GM20000 (cell line): ENCODE data around the gene GRM7.

ENCODE experiments used
- DNase-seq: peaks from one replicate; pipeline ENCODE4 v3.0.0; 2012; ENCODE audit warnings: low spot score
- TF ChIP-seq, protein P1 (sequence below): IDR thresholded peaks from 2 replicates; pipeline ENCODE4 v1.5.1; 2012; ENCODE audit warnings: mild to moderate bottlenecking, control low read depth; ENCODE audit errors: extremely low read depth, missing control alignments

The GRM7 gene

DNA sequence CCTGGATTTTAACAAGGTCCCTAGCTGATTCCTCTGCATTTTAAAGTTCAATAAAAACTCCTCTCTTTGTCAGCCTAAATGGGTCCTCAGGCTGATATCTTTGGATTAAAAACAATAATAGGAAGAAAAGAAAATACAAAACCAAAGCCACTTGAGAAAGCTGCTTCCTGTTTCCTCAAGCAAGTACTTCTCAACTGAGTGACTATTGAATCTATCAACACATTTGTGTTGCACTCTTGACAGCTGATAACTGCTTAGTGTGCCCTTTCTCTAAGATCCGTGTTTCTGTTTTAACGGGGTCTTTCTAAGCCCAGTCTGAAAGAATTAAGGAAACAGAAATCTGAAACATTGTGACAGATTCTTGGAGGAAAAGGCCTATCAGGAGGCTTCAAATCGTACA, 410.7 kb downstream of the GRM7 start:
- no peak for DNase-seq
- TF ChIP-seq, protein P1, sequence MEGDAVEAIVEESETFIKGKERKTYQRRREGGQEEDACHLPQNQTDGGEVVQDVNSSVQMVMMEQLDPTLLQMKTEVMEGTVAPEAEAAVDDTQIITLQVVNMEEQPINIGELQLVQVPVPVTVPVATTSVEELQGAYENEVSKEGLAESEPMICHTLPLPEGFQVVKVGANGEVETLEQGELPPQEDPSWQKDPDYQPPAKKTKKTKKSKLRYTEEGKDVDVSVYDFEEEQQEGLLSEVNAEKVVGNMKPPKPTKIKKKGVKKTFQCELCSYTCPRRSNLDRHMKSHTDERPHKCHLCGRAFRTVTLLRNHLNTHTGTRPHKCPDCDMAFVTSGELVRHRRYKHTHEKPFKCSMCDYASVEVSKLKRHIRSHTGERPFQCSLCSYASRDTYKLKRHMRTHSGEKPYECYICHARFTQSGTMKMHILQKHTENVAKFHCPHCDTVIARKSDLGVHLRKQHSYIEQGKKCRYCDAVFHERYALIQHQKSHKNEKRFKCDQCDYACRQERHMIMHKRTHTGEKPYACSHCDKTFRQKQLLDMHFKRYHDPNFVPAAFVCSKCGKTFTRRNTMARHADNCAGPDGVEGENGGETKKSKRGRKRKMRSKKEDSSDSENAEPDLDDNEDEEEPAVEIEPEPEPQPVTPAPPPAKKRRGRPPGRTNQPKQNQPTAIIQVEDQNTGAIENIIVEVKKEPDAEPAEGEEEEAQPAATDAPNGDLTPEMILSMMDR = no peak

DNA sequence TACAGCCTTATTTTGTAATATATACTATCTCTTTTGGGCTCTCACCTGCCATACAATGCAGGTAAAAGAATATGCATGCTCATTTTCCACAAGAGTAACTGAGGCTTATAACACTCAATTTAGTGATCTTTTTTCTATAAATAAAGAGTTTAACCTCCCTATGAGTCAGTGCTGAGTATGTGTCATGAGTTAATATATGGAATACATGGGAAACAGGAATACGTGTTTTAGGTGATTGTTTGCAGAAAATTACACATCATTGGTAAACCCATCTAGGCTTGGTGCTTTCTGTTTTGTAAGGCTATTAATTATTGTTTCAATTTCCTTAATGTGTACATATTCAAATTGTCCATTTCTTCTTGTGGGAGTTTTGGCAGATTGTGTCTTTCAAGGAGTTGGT, 411.3 kb downstream of the GRM7 start:
- DNase-seq = no peak
- TF ChIP-seq, protein P1 = no peak

DNA sequence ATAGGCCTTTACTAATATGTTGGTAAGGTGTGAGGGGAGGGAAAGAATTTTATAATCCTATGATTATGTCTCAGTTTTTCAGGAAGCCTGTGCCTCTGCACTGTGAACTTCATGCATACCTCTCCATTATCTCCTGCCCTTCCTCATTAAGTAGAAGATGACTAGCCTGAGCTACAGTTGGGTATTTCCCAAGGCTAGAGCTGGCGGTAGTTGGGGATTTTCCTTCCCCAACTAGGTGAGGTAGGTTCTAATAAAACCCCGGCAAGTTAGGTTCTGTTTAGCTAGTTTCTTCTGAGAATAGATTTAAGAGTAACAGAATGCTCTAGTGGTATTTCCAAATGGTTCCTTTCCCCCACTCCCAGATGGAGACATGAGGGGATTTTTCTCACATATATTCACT, 414.5 kb downstream of the GRM7 start:
- peak; percentile 8 for DNase-seq
- TF ChIP-seq, protein P1 = no peak

DNA sequence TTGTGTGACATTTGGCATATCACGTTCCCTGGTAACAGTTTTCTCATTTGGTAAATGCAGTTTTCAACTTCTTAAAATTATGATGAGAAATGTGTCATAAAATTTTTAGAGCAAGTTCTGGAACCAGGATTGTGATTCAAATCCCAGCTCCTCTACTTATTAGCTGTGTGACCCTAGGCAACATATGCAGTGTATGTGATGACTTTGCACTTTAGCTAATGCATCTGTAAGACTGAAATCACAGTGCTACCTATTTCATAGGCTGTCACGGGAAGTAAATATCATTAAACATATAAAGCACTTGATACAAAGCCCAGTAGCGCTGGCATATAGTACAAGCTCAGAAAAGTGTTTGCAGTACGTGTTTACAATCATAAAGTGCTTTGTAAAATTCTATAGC, 419.4 kb downstream of the GRM7 start:
- TF ChIP-seq, protein P1 = no peak
- DNase-seq = no peak

DNA sequence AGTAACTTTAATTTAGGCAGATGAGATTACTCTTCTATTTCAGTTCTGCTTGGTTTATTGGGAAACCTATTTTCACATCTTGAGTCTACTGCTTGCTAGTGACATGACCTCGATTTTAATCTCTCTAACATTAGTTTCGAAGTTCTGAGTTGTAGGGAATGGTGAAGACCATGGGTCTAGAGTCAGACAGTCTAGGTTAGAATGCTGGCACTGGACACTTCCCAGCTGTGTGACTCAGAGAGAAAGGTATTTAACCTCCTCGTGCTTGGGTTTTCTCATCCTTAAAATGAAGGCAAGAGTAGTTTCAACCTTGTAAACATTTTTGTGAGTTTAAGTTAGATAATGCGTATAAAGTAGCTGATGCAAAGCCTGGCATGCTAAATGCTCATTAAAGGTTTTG, 422.1 kb downstream of the GRM7 start:
- TF ChIP-seq, protein P1 = no peak
- no peak for DNase-seq

DNA sequence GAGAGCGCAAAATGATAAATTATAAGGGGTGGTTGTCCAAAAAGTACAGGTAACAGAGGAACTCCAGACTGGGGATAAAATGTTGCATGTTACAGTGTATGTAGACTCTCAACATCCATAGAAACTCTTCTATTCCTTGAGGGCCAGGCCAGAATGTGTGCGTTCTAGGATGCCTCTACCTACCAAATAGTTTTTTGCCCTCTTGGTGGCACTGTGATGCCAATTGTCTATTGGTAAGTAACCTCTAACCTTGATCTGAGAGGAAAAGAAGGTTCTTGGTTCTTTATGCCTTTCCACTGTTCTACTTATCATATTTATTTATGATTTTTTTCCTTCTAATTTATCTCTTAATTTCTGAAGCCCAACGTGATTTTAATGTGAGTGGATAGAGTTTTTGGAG, 424.6 kb downstream of the GRM7 start:
- TF ChIP-seq, protein P1 = peak; percentile 10
- no peak for DNase-seq

DNA sequence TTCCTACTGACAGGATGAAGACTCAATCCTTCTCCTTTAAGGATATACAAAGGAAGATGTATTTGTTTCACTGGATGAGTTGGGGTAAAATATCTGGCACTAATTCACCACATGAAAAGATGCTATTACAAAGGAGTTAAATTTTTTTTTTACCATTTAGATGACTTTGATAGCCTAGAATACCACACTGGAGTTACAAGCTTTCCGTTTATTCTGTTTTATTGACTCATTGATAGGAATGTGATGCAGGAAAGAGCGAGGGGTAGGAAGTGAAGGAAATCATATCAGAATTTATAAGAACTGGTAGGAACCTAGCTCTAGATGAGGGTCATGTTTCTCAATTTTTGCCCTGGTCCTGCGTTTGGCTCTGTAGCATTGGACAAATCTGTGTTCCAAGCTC, 427.2 kb downstream of the GRM7 start:
- no peak for DNase-seq
- TF ChIP-seq, protein P1 = no peak
